GM15510 (cell line): ENCODE results near the gene ADAMTS9.

Experiments
- POLR2A ChIP-seq: IDR thresholded peaks from 3 replicates; pipeline ENCODE4 v1.6.1; 2011; ENCODE audit warnings: borderline replicate concordance; ENCODE audit not compliant: insufficient read length; ENCODE audit errors: extremely low read depth

ADAMTS9 gene

GRCh38 chr3:64621726-64622395 is 65.9 kb downstream of the ADAMTS9 start:
- TF ChIP-seq POLR2A, result no peak

- TF ChIP-seq POLR2A, result no peak
Measured at GRCh38 chr3:64621275-64621674, 66.5 kb downstream of the ADAMTS9 start.

- TF ChIP-seq POLR2A, result no peak
Measured at GRCh38 chr3:64620020-64620419, 67.8 kb downstream of the ADAMTS9 start.

- no peak for TF ChIP-seq POLR2A
Measured at GRCh38 chr3:64619216-64619615, 68.6 kb downstream of the ADAMTS9 start.

GRCh38 chr3:64617610-64618009 is 70.2 kb downstream of the ADAMTS9 start:
- TF ChIP-seq POLR2A, result no peak

- no peak for TF ChIP-seq POLR2A
Measured at GRCh38 chr3:64616953-64617352, 70.8 kb downstream of the ADAMTS9 start.

- no peak for TF ChIP-seq POLR2A
Measured at GRCh38 chr3:64612916-64613526, 74.8 kb downstream of the ADAMTS9 start.

- no peak for TF ChIP-seq POLR2A
Measured at GRCh38 chr3:64612082-64612860, 75.5 kb downstream of the ADAMTS9 start.

GRCh38 chr3:64608741-64609140 is 79.1 kb downstream of the ADAMTS9 start:
- TF ChIP-seq POLR2A, result no peak

- TF ChIP-seq POLR2A, result no peak
Measured at GRCh38 chr3:64607032-64607551, 80.7 kb downstream of the ADAMTS9 start.

GRCh38 chr3:64604313-64604712 is 83.5 kb downstream of the ADAMTS9 start:
- no peak for TF ChIP-seq POLR2A

GRCh38 chr3:64601824-64602223 is 86.0 kb downstream of the ADAMTS9 start:
- no peak for TF ChIP-seq POLR2A

GRCh38 chr3:64600246-64600950 is 87.4 kb downstream of the ADAMTS9 start:
- TF ChIP-seq POLR2A, result no peak

- TF ChIP-seq POLR2A, result no peak
Measured at GRCh38 chr3:64599651-64600050, 88.1 kb downstream of the ADAMTS9 start.

- no peak for TF ChIP-seq POLR2A
Measured at GRCh38 chr3:64595253-64595694, 92.5 kb downstream of the ADAMTS9 start.
